ENCODE data around the gene SMAGP. TPM values are rescaled to one million over a fixed set of nuclear protein-coding genes. Genes with fewer than 3 reads are reported as not detected.

SMAGP gene
- total and polyA plus RNA-seq, 2 donors, result 1.5 to 6.5 TPM

- WGBS, result 92% methylated on average over 7 of the region's 7 CpGs
Observed at GRCh38 chr12:51208016-51208660, 62.1 kb downstream of the SMAGP start.

DNA sequence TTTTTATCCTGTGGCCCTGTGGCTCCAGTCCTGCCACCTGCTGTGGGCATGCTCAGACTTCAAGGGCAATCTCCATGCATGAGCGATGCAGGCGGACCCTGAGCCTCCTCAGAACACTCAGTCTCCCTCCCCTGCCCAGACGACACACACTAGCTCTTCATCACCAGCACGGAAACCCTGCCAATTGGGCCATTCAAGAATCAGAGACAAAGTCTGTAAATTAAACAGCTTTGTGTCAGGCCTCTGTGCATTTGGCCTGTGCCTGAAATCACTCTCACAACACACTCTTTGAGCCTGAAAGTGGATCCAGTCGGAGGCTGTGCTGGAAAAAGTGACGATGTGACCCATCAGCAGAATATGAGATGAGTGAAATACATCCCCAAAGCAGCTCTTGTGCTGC, 64.9 kb downstream of the SMAGP start:
- Histone ChIP-seq H3K36me3 (ENCODE audit: control insufficient read depth in 2 of 2, insufficient read depth in 2 of 2, low read length in 1 of 2) (no peaks in the 10 kb centered on the region), H3K4me1 (ENCODE audit: control insufficient read depth in 2 of 2, insufficient read depth in 2 of 2, low read length in 2 of 2) (no peaks in the 10 kb centered on the region), H3K4me3 (ENCODE audit: low read length in 2 of 2) (no peak overlapping the region), H3K27me3 (ENCODE audit: control insufficient read depth in 2 of 2, insufficient read depth in 1 of 2, low read length in 1 of 2) (no peaks in the 10 kb centered on the region), H3K27ac (ENCODE audit: low read depth in 1 of 2, low read length in 1 of 2) (peak overlapping the region in 1 of 2 donors; percentile 68), H3K9me3 (ENCODE audit: control insufficient read depth in 2 of 2, insufficient read depth in 1 of 2, low read length in 1 of 2) (no peaks in the 10 kb centered on the region)
- WGBS, result 96% methylated on average over 6 of the region's 6 CpGs
- DNase-seq (ENCODE audit: low read depth in 6 of 9, low spot score in 9 of 9), result no peak

More at GRCh38 chr12:51208016-51208660, 62.1 kb downstream of the SMAGP start:
- Histone ChIP-seq H3K4me3 (ENCODE audit: low read length in 2 of 2) (no peak overlapping the region), H3K27ac (ENCODE audit: low read depth in 1 of 2, low read length in 1 of 2) (no peak overlapping the region), H3K27me3 (ENCODE audit: control insufficient read depth in 2 of 2, insufficient read depth in 1 of 2, low read length in 1 of 2) (no peaks in the 10 kb centered on the region), H3K9me3 (ENCODE audit: control insufficient read depth in 2 of 2, insufficient read depth in 1 of 2, low read length in 1 of 2) (no peaks in the 10 kb centered on the region), H3K36me3 (ENCODE audit: control insufficient read depth in 2 of 2, insufficient read depth in 2 of 2, low read length in 1 of 2) (no peaks in the 10 kb centered on the region), H3K4me1 (ENCODE audit: control insufficient read depth in 2 of 2, insufficient read depth in 2 of 2, low read length in 2 of 2) (no peaks in the 10 kb centered on the region)
- DNase-seq (ENCODE audit: low read depth in 6 of 9, low spot score in 9 of 9), result no peak

DNA sequence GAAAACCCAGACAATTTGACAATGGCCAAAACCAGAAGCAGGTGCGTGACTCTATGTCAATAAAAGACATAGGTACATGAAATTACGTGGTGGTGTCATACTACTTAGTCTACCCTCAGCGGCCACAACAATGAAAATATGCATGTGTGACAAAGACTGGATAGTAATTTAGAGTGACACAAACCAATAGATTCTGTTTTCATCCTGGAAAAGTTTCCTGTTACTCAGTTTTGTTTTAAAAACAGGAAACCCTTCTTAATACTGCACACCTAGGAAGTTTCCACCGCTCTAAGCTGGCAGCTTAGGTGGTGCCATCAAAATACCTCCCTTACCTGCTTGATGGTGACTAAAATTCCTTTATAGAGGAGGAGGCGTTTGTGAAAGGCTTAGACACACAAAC, 67.5 kb downstream of the SMAGP start:
- Histone ChIP-seq H3K27me3 (ENCODE audit: control insufficient read depth in 2 of 2, insufficient read depth in 1 of 2, low read length in 1 of 2) (no peaks in the 10 kb centered on the region), H3K4me1 (ENCODE audit: control insufficient read depth in 2 of 2, insufficient read depth in 2 of 2, low read length in 2 of 2) (no peaks in the 10 kb centered on the region), H3K4me3 (ENCODE audit: low read length in 2 of 2) (no peak overlapping the region), H3K36me3 (ENCODE audit: control insufficient read depth in 2 of 2, insufficient read depth in 2 of 2, low read length in 1 of 2) (no peaks in the 10 kb centered on the region), H3K27ac (ENCODE audit: low read depth in 1 of 2, low read length in 1 of 2) (no peak overlapping the region), H3K9me3 (ENCODE audit: control insufficient read depth in 2 of 2, insufficient read depth in 1 of 2, low read length in 1 of 2) (no peaks in the 10 kb centered on the region)
- DNase-seq (ENCODE audit: low read depth in 6 of 9, low spot score in 9 of 9), result no peak
- WGBS, result 94% methylated on average over 5 of the region's 5 CpGs

- no peak overlapping the region for H3K4me3 ChIP-seq (ENCODE audit: low read length in 2 of 2)
- H3K4me1 ChIP-seq (ENCODE audit: control insufficient read depth in 2 of 2, insufficient read depth in 2 of 2, low read length in 2 of 2), result no peaks in the 10 kb centered on the region
- H3K27me3 ChIP-seq (ENCODE audit: control insufficient read depth in 2 of 2, insufficient read depth in 1 of 2, low read length in 1 of 2), result no peaks in the 10 kb centered on the region
- no peaks in the 10 kb centered on the region for H3K36me3 ChIP-seq (ENCODE audit: control insufficient read depth in 2 of 2, insufficient read depth in 2 of 2, low read length in 1 of 2)
- no peaks in the 10 kb centered on the region for H3K9me3 ChIP-seq (ENCODE audit: control insufficient read depth in 2 of 2, insufficient read depth in 1 of 2, low read length in 1 of 2)
- H3K27ac ChIP-seq (ENCODE audit: low read depth in 1 of 2, low read length in 1 of 2), result no peak overlapping the region
- no peak for DNase-seq (ENCODE audit: low read depth in 6 of 9, low spot score in 9 of 9)
- WGBS, result 97% methylated on average over 9 of the region's 9 CpGs
Observed at GRCh38 chr12:51200806-51201205, 69.4 kb downstream of the SMAGP start.

DNA sequence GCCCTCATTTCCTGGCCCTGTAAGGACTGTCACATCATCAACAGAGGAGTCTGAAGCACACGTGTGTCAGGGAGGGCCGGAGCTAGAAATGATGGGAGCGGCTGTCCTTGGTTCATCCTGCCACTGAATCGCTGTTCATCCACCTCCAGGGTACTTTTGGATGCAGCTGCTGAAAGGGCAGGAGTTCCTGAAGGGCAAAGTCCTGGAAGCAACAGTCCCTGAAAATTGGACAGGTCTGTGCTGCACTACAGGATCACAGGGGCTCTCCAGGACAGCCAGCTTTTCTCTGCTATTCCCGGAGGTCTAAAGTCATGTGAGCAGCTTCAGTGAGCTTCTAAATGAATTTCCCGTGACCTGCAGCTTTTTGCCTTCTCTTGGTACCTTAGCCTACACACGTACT, 70.1 kb downstream of the SMAGP start:
- H3K4me1 ChIP-seq (ENCODE audit: control insufficient read depth in 2 of 2, insufficient read depth in 2 of 2, low read length in 2 of 2), result no peaks in the 10 kb centered on the region
- 97% methylated on average over 7 of the region's 7 CpGs for WGBS
- no peak for DNase-seq (ENCODE audit: low read depth in 6 of 9, low spot score in 9 of 9)

DNA sequence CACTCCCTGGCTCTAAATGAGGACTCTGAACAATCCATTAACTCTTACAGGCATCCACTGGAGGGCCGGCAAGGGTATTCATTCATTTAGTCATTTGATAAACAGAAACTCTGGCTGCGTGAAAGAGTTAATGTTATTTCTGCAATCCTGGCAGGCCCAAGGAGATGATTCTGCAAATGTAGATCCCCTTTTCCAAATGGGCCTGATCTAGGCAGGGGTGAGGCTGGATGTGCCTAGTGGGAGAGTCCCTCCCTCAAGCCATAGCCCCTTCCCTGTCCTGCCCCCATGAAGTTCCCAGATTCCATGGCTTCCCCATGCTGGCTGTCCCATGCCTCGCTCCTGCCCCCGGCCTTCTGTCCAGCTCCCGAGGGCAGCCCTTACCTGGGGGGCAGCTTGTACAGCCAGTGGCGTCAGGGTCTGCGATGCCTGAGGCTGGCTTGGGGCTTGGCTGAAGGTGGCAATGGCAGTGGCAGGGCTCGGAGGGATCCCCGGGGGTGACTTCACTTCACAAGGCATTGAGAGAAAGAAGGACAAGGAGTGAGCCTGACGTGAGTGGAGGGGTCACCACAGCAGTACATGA, 70.8 kb downstream of the SMAGP start:
- Histone ChIP-seq H3K9me3 (ENCODE audit: control insufficient read depth in 2 of 2, insufficient read depth in 1 of 2, low read length in 1 of 2) (no peaks in the 10 kb centered on the region), H3K36me3 (ENCODE audit: control insufficient read depth in 2 of 2, insufficient read depth in 2 of 2, low read length in 1 of 2) (no peaks in the 10 kb centered on the region), H3K4me1 (ENCODE audit: control insufficient read depth in 2 of 2, insufficient read depth in 2 of 2, low read length in 2 of 2) (no peaks in the 10 kb centered on the region), H3K27ac (ENCODE audit: low read depth in 1 of 2, low read length in 1 of 2) (no peak overlapping the region), H3K4me3 (ENCODE audit: low read length in 2 of 2) (no peak overlapping the region), H3K27me3 (ENCODE audit: control insufficient read depth in 2 of 2, insufficient read depth in 1 of 2, low read length in 1 of 2) (no peaks in the 10 kb centered on the region)
- DNase-seq (ENCODE audit: low read depth in 6 of 9, low spot score in 9 of 9), result no peak
- WGBS, result 98% methylated on average over 10 of the region's 10 CpGs

More for the DNA sequence above, 70.1 kb downstream of the SMAGP start:
- Histone ChIP-seq H3K36me3 (ENCODE audit: control insufficient read depth in 2 of 2, insufficient read depth in 2 of 2, low read length in 1 of 2) (no peaks in the 10 kb centered on the region), H3K27ac (ENCODE audit: low read depth in 1 of 2, low read length in 1 of 2) (no peak overlapping the region), H3K4me3 (ENCODE audit: low read length in 2 of 2) (no peak overlapping the region), H3K9me3 (ENCODE audit: control insufficient read depth in 2 of 2, insufficient read depth in 1 of 2, low read length in 1 of 2) (no peaks in the 10 kb centered on the region), H3K27me3 (ENCODE audit: control insufficient read depth in 2 of 2, insufficient read depth in 1 of 2, low read length in 1 of 2) (no peaks in the 10 kb centered on the region)

- H3K4me3 ChIP-seq (ENCODE audit: low read length in 2 of 2), result no peak overlapping the region
- no peak for DNase-seq (ENCODE audit: low read depth in 6 of 9, low spot score in 9 of 9)
- no peaks in the 10 kb centered on the region for H3K4me1 ChIP-seq (ENCODE audit: control insufficient read depth in 2 of 2, insufficient read depth in 2 of 2, low read length in 2 of 2)
- H3K27ac ChIP-seq (ENCODE audit: low read depth in 1 of 2, low read length in 1 of 2), result no peak overlapping the region
- no peaks in the 10 kb centered on the region for H3K27me3 ChIP-seq (ENCODE audit: control insufficient read depth in 2 of 2, insufficient read depth in 1 of 2, low read length in 1 of 2)
- 95% methylated on average over 16 of the region's 16 CpGs for WGBS
- H3K36me3 ChIP-seq (ENCODE audit: control insufficient read depth in 2 of 2, insufficient read depth in 2 of 2, low read length in 1 of 2), result no peaks in the 10 kb centered on the region
- H3K9me3 ChIP-seq (ENCODE audit: control insufficient read depth in 2 of 2, insufficient read depth in 1 of 2, low read length in 1 of 2), result no peaks in the 10 kb centered on the region
Observed at GRCh38 chr12:51198568-51199365, 71.4 kb downstream of the SMAGP start.

GRCh38 chr12:51197736-51198567, 72.3 kb downstream of the SMAGP start:
- Histone ChIP-seq H3K9me3 (ENCODE audit: control insufficient read depth in 2 of 2, insufficient read depth in 1 of 2, low read length in 1 of 2) (no peaks in the 10 kb centered on the region), H3K4me1 (ENCODE audit: control insufficient read depth in 2 of 2, insufficient read depth in 2 of 2, low read length in 2 of 2) (no peaks in the 10 kb centered on the region), H3K4me3 (ENCODE audit: low read length in 2 of 2) (no peak overlapping the region), H3K36me3 (ENCODE audit: control insufficient read depth in 2 of 2, insufficient read depth in 2 of 2, low read length in 1 of 2) (no peaks in the 10 kb centered on the region), H3K27me3 (ENCODE audit: control insufficient read depth in 2 of 2, insufficient read depth in 1 of 2, low read length in 1 of 2) (no peaks in the 10 kb centered on the region), H3K27ac (ENCODE audit: low read depth in 1 of 2, low read length in 1 of 2) (no peak overlapping the region)
- WGBS, result 98% methylated on average over 38 of the region's 38 CpGs
- no peak for DNase-seq (ENCODE audit: low read depth in 6 of 9, low spot score in 9 of 9)

Data from thymus (tissue), 11 donors.